Mesothelial cell of epicardium (in vitro differentiated cells): ENCODE measurements around the gene ZNF787. TPM values are rescaled to one million over a fixed set of nuclear protein-coding genes. Genes with fewer than 3 reads are reported as not detected.

ENCODE experiments used
- DNase-seq, 2 experiments: peaks; one replicate each; pipeline ENCODE4 v3.0.0; 2021; ENCODE audit warnings: low spot score in 2 of 2; ENCODE audit not compliant: unreplicated experiment in 2 of 2
- H3K27ac Mint-ChIP-seq: 2 replicates; pipeline ENCODE4 v1.8.0; 2021; ENCODE audit warnings: mixed read lengths
- H3K27me3 Mint-ChIP-seq: 2 replicates; pipeline ENCODE4 v1.8.0; 2021; ENCODE audit warnings: low read depth, mixed read lengths
- H3K36me3 Mint-ChIP-seq: 2 replicates; pipeline ENCODE4 v1.8.0; 2021; ENCODE audit warnings: mixed read lengths
- H3K4me1 Mint-ChIP-seq: 2 replicates; pipeline ENCODE4 v1.8.0; 2021; ENCODE audit warnings: mixed read lengths
- H3K4me3 Mint-ChIP-seq: 2 replicates; pipeline ENCODE4 v1.8.0; 2021; ENCODE audit warnings: mild to moderate bottlenecking, moderate library complexity, mixed read lengths
- H3K9me3 Mint-ChIP-seq: 2 replicates; pipeline ENCODE4 v1.8.0; 2021; ENCODE audit warnings: mixed read lengths
- CTCF ChIP-seq: fragments of 200-600 bp; sonication (generic); IDR thresholded peaks from one replicate; pipeline ENCODE4 v1.5.0; 2021; ENCODE audit warnings: antibody characterized with exemption; ENCODE audit not compliant: unreplicated experiment
- total RNA-seq: library from RNA; stranded (reverse); gene quantifications from 3 replicates; pipeline ENCODE4 v1.2.1, GENCODE V29; 2021

Gene ZNF787
- total RNA-seq, 1 donor from 2014 or later, result 35.5 TPM

GRCh38 chr19:56087647-56088496 lies 33.2 kb downstream of the ZNF787 start:
- no peak for TF ChIP-seq CTCF
- DNase-seq, result no peak
- Mint-ChIP-seq H3K4me3 (no peak overlapping the region), H3K9me3 (peaks cover 5% of the 10 kb centered on the region), H3K4me1 (peaks cover 16% of the 10 kb centered on the region), H3K36me3 (peaks cover 13% of the 10 kb centered on the region), H3K27ac (no peak overlapping the region), H3K27me3 (no peaks in the 10 kb centered on the region)

- TF ChIP-seq CTCF, result no peak
- no peak overlapping the region for H3K27ac Mint-ChIP-seq
- H3K9me3 Mint-ChIP-seq, result no peaks in the 10 kb centered on the region
- DNase-seq, result no peak
- H3K27me3 Mint-ChIP-seq, result peaks cover 4% of the 10 kb centered on the region
- H3K4me1 Mint-ChIP-seq, result peaks cover 16% of the 10 kb centered on the region
- peaks cover 8% of the 10 kb centered on the region for H3K36me3 Mint-ChIP-seq
- H3K4me3 Mint-ChIP-seq, result no peak overlapping the region
These were observed 34.2 kb downstream of the ZNF787 start for GRCh38 chr19:56086671-56087430.

- no peaks in the 10 kb centered on the region for H3K9me3 Mint-ChIP-seq
- no peak for DNase-seq
- peaks cover 15% of the 10 kb centered on the region for H3K27me3 Mint-ChIP-seq
- TF ChIP-seq CTCF, result no peak
- peaks cover 14% of the 10 kb centered on the region for H3K4me1 Mint-ChIP-seq
- no peak overlapping the region for H3K4me3 Mint-ChIP-seq
- peaks cover 4% of the 10 kb centered on the region for H3K36me3 Mint-ChIP-seq
- H3K27ac Mint-ChIP-seq, result no peak overlapping the region
These were observed 35.4 kb downstream of the ZNF787 start for GRCh38 chr19:56085571-56086275.

GRCh38 chr19:56084835-56085536 lies 36.1 kb downstream of the ZNF787 start:
- Mint-ChIP-seq H3K9me3 (no peaks in the 10 kb centered on the region), H3K27me3 (peaks cover 17% of the 10 kb centered on the region), H3K4me3 (no peak overlapping the region), H3K27ac (peak overlapping the region; percentile 34), H3K4me1 (peaks cover 13% of the 10 kb centered on the region), H3K36me3 (peaks cover 3% of the 10 kb centered on the region)
- DNase-seq, result no peak
- no peak for TF ChIP-seq CTCF

GRCh38 chr19:56083668-56084067 lies 37.4 kb downstream of the ZNF787 start:
- TF ChIP-seq CTCF, result no peak
- DNase-seq, result no peak
- Mint-ChIP-seq H3K4me1 (peaks cover 12% of the 10 kb centered on the region), H3K9me3 (no peaks in the 10 kb centered on the region), H3K36me3 (peaks cover 2% of the 10 kb centered on the region), H3K27ac (no peak overlapping the region), H3K27me3 (peaks cover 23% of the 10 kb centered on the region), H3K4me3 (no peak overlapping the region)
